Caco-2 (cell line): ENCODE measurements around the gene VWA1. TPM values are rescaled to one million over a fixed set of nuclear protein-coding genes. Genes with fewer than 3 reads are reported as not detected.
"Not testable (repeated sequence)": the region's sequence is repeated elsewhere in the genome, so short reads cannot be mapped to it uniquely, and the experiment has no call there.

Experiments
- BruUV-seq: library from RNA; stranded (reverse); fragments of 400-500 nt; replicated peaks from 2 replicates; lab custom pipeline; 2021; lab: Mats Ljungman, UMichigan
- CTCF ChIA-PET: fragments of 300-600 bp; sonication (Branson Sonifier 250); formaldehyde crosslinking; loops from one replicate; lab custom pipeline; 2022; ENCODE audit warnings: antibody characterized with exemption; lab: Charles Lee
- POLR2A ChIA-PET: fragments of 300-600 bp; sonication (Branson Sonifier 250); formaldehyde crosslinking; loops from one replicate; lab custom pipeline; 2022; ENCODE audit warnings: antibody characterized with exemption; lab: Charles Lee
- DNase-seq, 2 experiments: peaks; one replicate each; pipeline versions ENCODE4 v3.0.0 to v3.0.0-alpha.2; 2020 to 2022
- H3K27me3 ChIP-seq: replicated peaks from 2 replicates; pipeline ENCODE4 v1.6.0; 2011; ENCODE audit warnings: low read length; ENCODE audit not compliant: control insufficient read depth, insufficient read depth
- H3K36me3 ChIP-seq: 2 replicates; pipeline ENCODE4 v1.5.1; 2011; ENCODE audit warnings: low read length; ENCODE audit not compliant: control insufficient read depth, insufficient read depth
- H3K4me1 ChIP-seq: fragments of 250-450 bp; sonication (Bioruptor Pico); 2 replicates; pipeline ENCODE4 v1.5.1; 2020; ENCODE audit warnings: mild to moderate bottlenecking
- H3K4me3 ChIP-seq: 2 replicates; pipeline ENCODE4 v1.5.1; 2011; ENCODE audit warnings: low read depth, mild to moderate bottlenecking, control low read depth, low read length
- H3K9me3 ChIP-seq: fragments of 250-450 bp; sonication (Bioruptor Pico); 2 replicates; pipeline ENCODE4 v1.5.1; 2020; ENCODE audit warnings: mild to moderate bottlenecking, moderate library complexity
- H3K27ac Mint-ChIP-seq: one replicate; pipeline ENCODE4 v1.8.0; 2022; ENCODE audit warnings: mixed read lengths; ENCODE audit not compliant: unreplicated experiment
- H3K27me3 Mint-ChIP-seq: one replicate; pipeline ENCODE4 v1.8.0; 2022; ENCODE audit warnings: mixed read lengths; ENCODE audit not compliant: insufficient read depth, unreplicated experiment
- H3K36me3 Mint-ChIP-seq: one replicate; pipeline ENCODE4 v1.8.0; 2022; ENCODE audit warnings: mild to moderate bottlenecking, mixed read lengths; ENCODE audit not compliant: insufficient read depth, unreplicated experiment
- H3K4me1 Mint-ChIP-seq: one replicate; pipeline ENCODE4 v1.8.0; 2022; ENCODE audit warnings: low read depth, mixed read lengths; ENCODE audit not compliant: unreplicated experiment
- H3K4me3 Mint-ChIP-seq: one replicate; pipeline ENCODE4 v1.8.0; 2022; ENCODE audit warnings: mild to moderate bottlenecking, moderate library complexity, mixed read lengths; ENCODE audit not compliant: unreplicated experiment
- H3K9me3 Mint-ChIP-seq: one replicate; pipeline ENCODE4 v1.8.0; 2022; ENCODE audit warnings: mixed read lengths; ENCODE audit not compliant: unreplicated experiment
- CTCF ChIP-seq, 2 experiments: fragments of 200-600 bp in 1 of 2; IDR thresholded peaks; 1 replicate in 1 of 2; 2 replicates in 1 of 2; pipeline versions ENCODE4 v1.5.1 to v1.8.0; 2011 to 2022; ENCODE audit warnings: antibody characterized with exemption in 1 of 2, control low read depth in 1 of 2, inconsistent platforms in 1 of 2, low read depth in 1 of 2, low read length in 1 of 2, mild to moderate bottlenecking in 1 of 2, moderate library complexity in 1 of 2; ENCODE audit not compliant: insufficient read depth in 1 of 2, severe bottlenecking in 1 of 2, unreplicated experiment in 1 of 2
- intact Hi-C: fragments of 100-400 bp; cut with micrococcal nuclease; formaldehyde crosslinking; loops from one replicate; pipeline ENCODE4 v1.10.0; 2022; ENCODE audit not compliant: unreplicated experiment
- total RNA-seq: library from RNA; stranded (reverse); gene quantifications from 2 replicates; pipeline ENCODE4 v1.2.3, GENCODE V29; 2022

The VWA1 gene
- total RNA-seq, 1 experiment from 2014 or later = 74.7 TPM

GRCh38 chr1:1415751-1416150, 19.7 kb upstream of the VWA1 start:
- Histone ChIP-seq H3K9me3 (no peaks in the 10 kb centered on the region), H3K36me3 (no peaks in the 10 kb centered on the region), H3K4me1 (no peaks in the 10 kb centered on the region), H3K4me3 (no peak overlapping the region), H3K27me3 (no peaks in the 10 kb centered on the region)
- H3K27me3 Mint-ChIP-seq = no peaks in the 10 kb centered on the region
- ChIA-PET CTCF (interaction anchor here (0.6 kb wide), 1 partner anchor 8 kb away, joined by 3 read pairs; no protein-coding TSS in a partner anchor), POLR2A (no interaction called here)
- DNase-seq = no peak
- H3K27ac Mint-ChIP-seq = no peak overlapping the region
- no peak for TF ChIP-seq CTCF (IDR thresholded peaks at IDR 0.05; ENCODE audit: insufficient read depth in 1 of 2, low read depth in 1 of 2, low read length in 1 of 2, severe bottlenecking in 1 of 2, unreplicated experiment in 1 of 2)
- H3K4me1 Mint-ChIP-seq = no peaks in the 10 kb centered on the region
- H3K4me3 Mint-ChIP-seq = no peak overlapping the region
- intact Hi-C loops = no loop called here
- H3K36me3 Mint-ChIP-seq = peaks cover 13% of the 10 kb centered on the region
- no TSS peak for BruUV-seq
- no peaks in the 10 kb centered on the region for H3K9me3 Mint-ChIP-seq

- H3K4me3 ChIP-seq, BruUV-seq, POLR2A ChIA-PET, H3K4me3 Mint-ChIP-seq, H3K27ac Mint-ChIP-seq, CTCF ChIA-PET, H3K9me3 Mint-ChIP-seq, H3K27me3 Mint-ChIP-seq, H3K4me1 Mint-ChIP-seq, intact Hi-C loops, H3K27me3 ChIP-seq, H3K36me3 Mint-ChIP-seq, H3K9me3 ChIP-seq, H3K36me3 ChIP-seq, DNase-seq: not testable (repeated sequence)
- H3K4me1 ChIP-seq = peaks cover 13% of the 10 kb centered on the region
Observed at GRCh38 chr1:1417396-1417795, 18.1 kb upstream of the VWA1 start.

GRCh38 chr1:1417825-1418463, 17.5 kb upstream of the VWA1 start:
- H3K4me1 ChIP-seq = peaks cover 18% of the 10 kb centered on the region
- BruUV-seq, H3K9me3 ChIP-seq, H3K36me3 Mint-ChIP-seq, H3K9me3 Mint-ChIP-seq, H3K27ac Mint-ChIP-seq, H3K4me3 Mint-ChIP-seq, POLR2A ChIA-PET, H3K4me1 Mint-ChIP-seq, CTCF ChIA-PET, H3K36me3 ChIP-seq, H3K27me3 ChIP-seq, H3K4me3 ChIP-seq, H3K27me3 Mint-ChIP-seq, DNase-seq, intact Hi-C loops: not testable (repeated sequence)

- H3K9me3 Mint-ChIP-seq = no peaks in the 10 kb centered on the region
- H3K27me3 Mint-ChIP-seq = no peaks in the 10 kb centered on the region
- TF ChIP-seq CTCF (IDR thresholded peaks at IDR 0.05; ENCODE audit: insufficient read depth in 1 of 2, low read depth in 1 of 2, low read length in 1 of 2, severe bottlenecking in 1 of 2, unreplicated experiment in 1 of 2) = no peak
- no peaks in the 10 kb centered on the region for H3K36me3 ChIP-seq
- DNase-seq = no peak
- CTCF ChIA-PET = no interaction called here
- H3K9me3 ChIP-seq = no peaks in the 10 kb centered on the region
- H3K27ac Mint-ChIP-seq = no peak overlapping the region
- intact Hi-C loops = no loop called here
- H3K27me3 ChIP-seq = no peaks in the 10 kb centered on the region
- POLR2A ChIA-PET = no interaction called here
- H3K4me1 ChIP-seq = peaks cover 25% of the 10 kb centered on the region
- no peaks in the 10 kb centered on the region for H3K36me3 Mint-ChIP-seq
- no peak overlapping the region for H3K4me3 Mint-ChIP-seq
- no peak overlapping the region for H3K4me3 ChIP-seq
- BruUV-seq = no TSS peak
- H3K4me1 Mint-ChIP-seq = no peaks in the 10 kb centered on the region
Observed at GRCh38 chr1:1418464-1419362, 16.8 kb upstream of the VWA1 start.
